H9 (cell line): ENCODE data around the gene PITPNM3. TPM values are rescaled to one million over a fixed set of nuclear protein-coding genes. Genes with fewer than 3 reads are reported as not detected.

Source experiments
- DNase-seq: peaks from one replicate; pipeline ENCODE4 v3.0.0-alpha.2; 2017
- H2AFZ ChIP-seq: one replicate; pipeline ENCODE4 v1.6.1; 2013; ENCODE audit warnings: mild to moderate bottlenecking, low read length, control low read depth, moderate library complexity
- H2AK5ac ChIP-seq: 2 replicates; pipeline ENCODE4 v1.6.1; 2013; ENCODE audit warnings: low read length, control low read depth, mixed read lengths; ENCODE audit not compliant: insufficient read length
- H2BK120ac ChIP-seq: one replicate; pipeline ENCODE4 v1.6.1; 2013; ENCODE audit warnings: low read depth, mild to moderate bottlenecking, low read length, control low read depth, inconsistent platforms; ENCODE audit not compliant: poor library complexity, severe bottlenecking
- H2BK12ac ChIP-seq: 2 replicates; pipeline ENCODE4 v1.6.1; 2013; ENCODE audit warnings: low read length, control low read depth, mixed read lengths, low read depth; ENCODE audit not compliant: insufficient read length
- H2BK15ac ChIP-seq: 2 replicates; pipeline ENCODE4 v1.6.1; 2013; ENCODE audit warnings: low read depth, low read length, control low read depth
- H2BK20ac ChIP-seq: one replicate; pipeline ENCODE4 v1.6.1; 2013; ENCODE audit warnings: low read depth, mild to moderate bottlenecking, low read length, control low read depth, inconsistent platforms; ENCODE audit not compliant: poor library complexity, severe bottlenecking
- H2BK5ac ChIP-seq: 2 replicates; pipeline ENCODE4 v1.6.1; 2013; ENCODE audit warnings: low read length, control low read depth, mixed read lengths; ENCODE audit not compliant: insufficient read length
- H3K14ac ChIP-seq: 2 replicates; pipeline ENCODE4 v1.6.1; 2013; ENCODE audit warnings: low read length, control low read depth; ENCODE audit not compliant: insufficient read depth
- H3K18ac ChIP-seq: 2 replicates; pipeline ENCODE4 v1.6.1; 2013; ENCODE audit warnings: low read depth, mild to moderate bottlenecking, mixed read lengths, low read length, control low read depth; ENCODE audit not compliant: insufficient read length
- H3K23ac ChIP-seq: 2 replicates; pipeline ENCODE4 v1.6.1; 2013; ENCODE audit warnings: low read length, control low read depth, mixed read lengths, low read depth; ENCODE audit not compliant: insufficient read length
- H3K23me2 ChIP-seq: 2 replicates; pipeline ENCODE4 v1.6.1; 2013; ENCODE audit warnings: low read depth, mild to moderate bottlenecking, mixed read lengths, low read length, control low read depth; ENCODE audit not compliant: insufficient read length, poor library complexity, severe bottlenecking
- H3K27ac ChIP-seq: 2 replicates; pipeline ENCODE4 v1.5.1; 2013; ENCODE audit warnings: low read length, control low read depth, mixed read lengths, low read depth; ENCODE audit not compliant: insufficient read length
- H3K27me3 ChIP-seq: 2 replicates; pipeline ENCODE4 v1.6.1; 2013; ENCODE audit warnings: low read length, control low read depth, inconsistent platforms; ENCODE audit not compliant: insufficient read depth
- H3K4ac ChIP-seq: 2 replicates; pipeline ENCODE4 v1.6.1; 2013; ENCODE audit warnings: low read depth, mild to moderate bottlenecking, control low read depth, inconsistent platforms, low read length, moderate library complexity
- H3K4me1 ChIP-seq: 2 replicates; pipeline ENCODE4 v1.6.1; 2013; ENCODE audit warnings: low read length, control low read depth, inconsistent platforms; ENCODE audit not compliant: insufficient read depth
- H3K4me2 ChIP-seq: 2 replicates; pipeline ENCODE4 v1.6.1; 2013; ENCODE audit warnings: low read length, control low read depth, mixed read lengths; ENCODE audit not compliant: insufficient read length, insufficient read depth
- H3K56ac ChIP-seq: 2 replicates; pipeline ENCODE4 v1.6.1; 2013; ENCODE audit warnings: low read depth, mild to moderate bottlenecking, mixed read lengths, low read length, control low read depth; ENCODE audit not compliant: insufficient read length
- H3K79me1 ChIP-seq: 2 replicates; pipeline ENCODE4 v1.6.1; 2013; ENCODE audit warnings: low read depth, mild to moderate bottlenecking, moderate library complexity, low read length, control low read depth, inconsistent platforms; ENCODE audit not compliant: insufficient read depth, poor library complexity, severe bottlenecking
- H3K79me2 ChIP-seq: 2 replicates; pipeline ENCODE4 v1.6.1; 2013; ENCODE audit warnings: low read length, control low read depth, inconsistent platforms; ENCODE audit not compliant: insufficient read depth
- H3K9ac ChIP-seq: 2 replicates; pipeline ENCODE4 v1.6.1; 2013; ENCODE audit warnings: low read length, control low read depth, mixed read lengths; ENCODE audit not compliant: insufficient read length; ENCODE audit errors: extremely low read depth
- H3K9me3 ChIP-seq: one replicate; pipeline ENCODE4 v1.6.1; 2013; ENCODE audit warnings: low read depth, low read length, inconsistent platforms; ENCODE audit not compliant: control insufficient read depth
- H3T11ph ChIP-seq: one replicate; pipeline ENCODE4 v1.6.1; 2013; ENCODE audit warnings: mild to moderate bottlenecking, low read length, control low read depth, inconsistent platforms
- H4K20me1 ChIP-seq: one replicate; pipeline ENCODE4 v1.6.1; 2013; ENCODE audit not compliant: control insufficient read depth, insufficient read length, insufficient read depth
- H4K5ac ChIP-seq: 2 replicates; pipeline ENCODE4 v1.6.1; 2013; ENCODE audit warnings: low read depth, mild to moderate bottlenecking, mixed read lengths, low read length, control low read depth; ENCODE audit not compliant: insufficient read length
- H4K8ac ChIP-seq: replicated peaks from 2 replicates; pipeline ENCODE4 v1.6.1; 2013; ENCODE audit warnings: low read length, control low read depth, mixed read lengths, low read depth; ENCODE audit not compliant: insufficient read length
- H4K91ac ChIP-seq: 2 replicates; pipeline ENCODE4 v1.6.1; 2013; ENCODE audit warnings: low read depth, mild to moderate bottlenecking, moderate library complexity, mixed read lengths, low read length, control low read depth; ENCODE audit not compliant: insufficient read length
- H3K27ac Mint-ChIP-seq, 3 experiments: 2 replicates in 2 of 3; 3 replicates in 1 of 3; pipeline ENCODE4 v1.8.0; 2020 to 2021; ENCODE audit warnings: mixed read lengths in 3 of 3, mild to moderate bottlenecking in 1 of 3, moderate library complexity in 1 of 3
- H3K27me3 Mint-ChIP-seq: 2 replicates; pipeline ENCODE4 v1.8.0; 2021; ENCODE audit warnings: low read depth, mild to moderate bottlenecking, moderate library complexity, mixed read lengths
- H3K36me3 Mint-ChIP-seq, 3 experiments: 2 replicates in 2 of 3; 3 replicates in 1 of 3; pipeline ENCODE4 v1.8.0; 2020 to 2021; ENCODE audit warnings: low read depth in 3 of 3, mixed read lengths in 3 of 3; ENCODE audit not compliant: insufficient read depth in 1 of 3
- H3K4me1 Mint-ChIP-seq, 2 experiments: 2 replicates each; pipeline ENCODE4 v1.8.0; 2020; ENCODE audit warnings: mixed read lengths in 2 of 2
- H3K4me3 Mint-ChIP-seq, 2 experiments: 2 replicates in 1 of 2; 3 replicates in 1 of 2; pipeline ENCODE4 v1.8.0; 2020 to 2021; ENCODE audit warnings: mild to moderate bottlenecking in 2 of 2, mixed read lengths in 2 of 2, moderate library complexity in 1 of 2
- H3K9me3 Mint-ChIP-seq, 2 experiments: 2 replicates in 1 of 2; 3 replicates in 1 of 2; pipeline ENCODE4 v1.8.0; 2020; ENCODE audit warnings: mild to moderate bottlenecking in 2 of 2, mixed read lengths in 2 of 2, moderate library complexity in 1 of 2
- CTCF ChIP-seq: fragments of 200-600 bp; sonication (generic); conservative IDR thresholded peaks from 3 replicates; pipeline ENCODE4 v1.8.0; 2021; ENCODE audit warnings: antibody characterized with exemption, mild to moderate bottlenecking
- WGBS: extraction: QIAGEN DNeasy Blood & Tissue Kit; methylation state at CpG from one replicate; pipeline ENCODE4 v1.1.7; 2013; ENCODE audit warnings: missing lambda C conversion rate, low lambda C conversion rate, mixed read lengths; ENCODE audit not compliant: insufficient read length; ENCODE audit errors: extremely low coverage; 5-methylcytosine and 5-hydroxymethylcytosine counted together
- total RNA-seq: library from RNA; stranded (reverse); gene quantifications from 2 replicates; pipeline ENCODE4 v1.2.1, GENCODE V29; 2021

The PITPNM3 gene
- total RNA-seq, 1 experiment from 2014 or later: 3.4 TPM

GRCh38 chr17:6603744-6604325, 47.5 kb upstream of the PITPNM3 start:
- H4K5ac ChIP-seq: no peak overlapping the region
- Mint-ChIP-seq H3K4me3 (no peak overlapping the region), H3K27me3 (no peaks in the 10 kb centered on the region), H3K4me1 (no peaks in the 10 kb centered on the region), H3K27ac (no peak overlapping the region), H3K9me3 (no peaks in the 10 kb centered on the region), H3K36me3 (peaks cover 11 to 84% (median 38%) of the 10 kb centered on the region in 3 experiments)
- no peak overlapping the region for H4K91ac ChIP-seq
- no peak overlapping the region for H3K14ac ChIP-seq
- H2BK12ac ChIP-seq: no peak overlapping the region
- no peaks in the 10 kb centered on the region for H3K79me1 ChIP-seq
- H3K56ac ChIP-seq: no peak overlapping the region
- no peak overlapping the region for H2AFZ ChIP-seq
- H2BK15ac ChIP-seq: no peak overlapping the region
- no peaks in the 10 kb centered on the region for H4K20me1 ChIP-seq
- no peak overlapping the region for H3K4ac ChIP-seq
- no peak overlapping the region for H3K18ac ChIP-seq
- H3K4me1 ChIP-seq: no peaks in the 10 kb centered on the region
- H2AK5ac ChIP-seq: no peak overlapping the region
- no peaks in the 10 kb centered on the region for H3K79me2 ChIP-seq
- no peak overlapping the region for H2BK20ac ChIP-seq
- no peak overlapping the region for H3T11ph ChIP-seq
- DNase-seq: no peak
- no peak for TF ChIP-seq CTCF
- no peak overlapping the region for H3K4me2 ChIP-seq
- no peak overlapping the region for H2BK5ac ChIP-seq
- no peak overlapping the region for H2BK120ac ChIP-seq
- H3K27me3 ChIP-seq: no peaks in the 10 kb centered on the region
- H4K8ac ChIP-seq: no peak overlapping the region
- no CpG with 5 or more reads among the region's 3 CpGs for WGBS
- H3K9me3 ChIP-seq: no peaks in the 10 kb centered on the region
- no peak overlapping the region for H3K9ac ChIP-seq
- H3K23ac ChIP-seq: no peak overlapping the region
- H3K27ac ChIP-seq: no peak overlapping the region
- no peaks in the 10 kb centered on the region for H3K23me2 ChIP-seq
